HG03039 (cell line): ENCODE results near the gene RNF7.
"Not testable (repeated sequence)": the region's sequence is repeated elsewhere in the genome, so short reads cannot be mapped to it uniquely, and the experiment has no call there.

Experiments used
- ATAC-seq: cut with Tn5 transposase; IDR thresholded peaks from one replicate; pipeline ENCODE4 v1.9.1; 2021; ENCODE audit warnings: mild to moderate bottlenecking, moderate library complexity; ENCODE audit not compliant: unreplicated experiment

RNF7 gene

GRCh38 chr3:141738022-141738890 is at the start of gene RNF7:
Gene RNF7, plus strand, starts transcription at chr3:141738298. Its CDS starts 44 bp downstream, at chr3:141738342.
- peak; percentile 95 for ATAC-seq

DNA sequence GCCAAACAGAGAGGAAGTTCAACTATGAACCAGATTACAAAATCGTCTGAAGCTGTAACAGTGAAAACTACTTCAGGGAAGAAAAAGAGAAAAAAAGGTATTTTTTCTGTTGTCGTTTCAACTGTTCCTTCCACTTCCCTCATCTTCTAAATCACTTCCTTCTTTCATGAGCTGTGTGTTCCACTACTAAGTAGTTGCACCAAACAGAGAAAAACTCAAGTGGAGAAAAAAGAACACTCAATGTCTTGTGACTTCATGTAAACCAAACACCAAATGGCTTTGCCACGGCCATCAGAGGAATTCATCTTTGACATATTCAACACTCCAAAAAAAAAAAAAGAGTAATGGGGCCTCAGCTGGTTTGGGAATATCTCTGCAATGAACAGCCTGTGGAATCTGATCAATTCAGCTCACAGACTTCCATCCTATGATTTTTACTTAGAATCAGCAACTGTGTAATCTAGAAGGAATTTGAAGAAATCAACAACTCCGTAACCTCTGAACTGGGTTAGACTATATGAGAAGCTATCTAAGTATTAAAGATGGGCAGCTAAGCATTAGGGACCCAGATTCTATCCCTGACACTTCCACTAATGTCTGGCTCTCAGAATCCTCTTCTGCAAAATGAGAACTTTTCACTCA is 47.5 kb upstream of the RNF7 start:
- no peak for ATAC-seq

GRCh38 chr3:141691471-141691870 is 46.6 kb upstream of the RNF7 start:
- not testable (repeated sequence) for ATAC-seq

- not testable (repeated sequence) for ATAC-seq
Measured at GRCh38 chr3:141692973-141693372, 45.1 kb upstream of the RNF7 start.

DNA sequence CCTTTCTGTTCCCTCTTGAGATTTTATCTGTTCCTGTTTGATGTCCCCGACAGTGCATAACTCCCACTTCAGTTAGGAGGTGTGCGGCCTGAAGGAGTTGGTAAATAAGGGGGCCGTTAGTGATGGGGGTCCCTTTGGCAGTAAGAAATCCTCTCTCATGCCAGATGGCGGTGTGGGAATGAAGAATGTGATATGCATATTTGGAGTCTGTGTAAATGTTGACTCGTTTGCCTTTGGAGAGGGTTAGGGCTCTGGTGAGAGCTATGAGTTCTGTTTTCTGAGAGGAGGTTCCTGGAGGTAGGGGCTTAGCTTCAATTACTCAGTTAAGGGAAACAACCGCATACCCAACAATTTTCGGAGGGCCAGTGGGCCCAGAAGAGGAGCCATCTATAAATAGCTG is 38.8 kb upstream of the RNF7 start:
- ATAC-seq = no peak

GRCh38 chr3:141699897-141700296 is 38.2 kb upstream of the RNF7 start:
- ATAC-seq = no peak

GRCh38 chr3:141703367-141703766 is 34.7 kb upstream of the RNF7 start:
- ATAC-seq = not testable (repeated sequence)

DNA sequence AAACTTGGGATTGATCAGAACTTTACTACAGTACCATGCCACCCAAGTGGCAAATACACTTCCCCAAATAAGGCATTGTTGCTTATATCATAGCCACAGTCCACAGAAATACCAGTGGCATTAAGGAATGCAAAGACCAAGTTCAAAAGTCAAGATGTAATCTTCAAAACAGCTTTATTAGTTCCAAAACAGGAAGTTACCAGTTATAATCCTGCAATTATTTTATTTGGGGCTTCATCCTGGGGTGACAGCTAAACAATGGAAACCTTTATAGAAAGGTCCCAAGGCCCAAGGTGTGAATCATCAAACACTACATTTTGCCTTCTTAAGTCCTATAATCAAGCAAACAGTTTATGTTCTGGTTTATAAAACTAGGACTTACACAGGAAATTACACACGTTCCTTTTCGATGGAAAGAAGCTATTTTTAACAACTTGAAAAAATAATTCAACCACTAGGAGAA is 30.3 kb upstream of the RNF7 start:
- no peak for ATAC-seq

DNA sequence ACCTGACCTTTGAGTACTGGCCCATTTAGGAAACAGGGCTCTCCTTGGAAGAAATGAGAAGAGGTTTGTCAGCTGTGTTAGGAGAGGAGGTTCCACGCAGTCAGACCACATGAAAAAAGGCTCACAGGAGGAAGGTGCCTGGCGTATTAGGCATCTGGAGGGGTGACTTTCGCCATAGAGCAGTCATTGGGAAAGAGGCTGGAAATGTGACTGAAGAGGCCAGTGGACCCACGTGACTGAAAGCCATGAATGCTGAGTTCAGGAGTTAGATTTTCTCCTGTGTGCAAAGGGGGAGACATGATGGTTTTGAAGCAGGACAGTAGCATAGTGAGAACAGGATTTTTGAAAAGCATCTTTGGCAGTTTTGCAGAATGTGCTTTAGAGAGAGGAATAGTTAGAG is 29.7 kb upstream of the RNF7 start:
- no peak for ATAC-seq

GRCh38 chr3:141709126-141709770 is 28.9 kb upstream of the RNF7 start:
- no peak for ATAC-seq

DNA sequence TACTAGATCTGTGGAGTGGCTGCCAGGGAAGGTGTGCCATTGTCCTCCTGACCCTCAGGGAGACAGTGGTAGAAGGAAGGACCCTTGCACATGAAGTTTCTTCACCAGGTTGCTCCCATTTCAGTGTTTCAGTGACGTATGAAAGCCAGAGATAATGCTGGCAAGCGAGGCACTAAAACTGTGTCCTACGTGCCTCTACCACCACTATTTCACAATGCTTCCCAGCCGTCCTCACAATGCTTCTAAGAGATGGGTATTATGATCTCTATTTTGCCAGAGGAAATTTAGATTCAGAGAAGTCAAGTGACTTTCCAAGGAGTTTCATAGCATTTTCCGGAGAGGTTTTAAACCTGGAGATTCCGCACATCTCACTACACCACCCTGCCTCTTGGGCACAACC is 28.0 kb upstream of the RNF7 start:
- ATAC-seq = no peak

DNA sequence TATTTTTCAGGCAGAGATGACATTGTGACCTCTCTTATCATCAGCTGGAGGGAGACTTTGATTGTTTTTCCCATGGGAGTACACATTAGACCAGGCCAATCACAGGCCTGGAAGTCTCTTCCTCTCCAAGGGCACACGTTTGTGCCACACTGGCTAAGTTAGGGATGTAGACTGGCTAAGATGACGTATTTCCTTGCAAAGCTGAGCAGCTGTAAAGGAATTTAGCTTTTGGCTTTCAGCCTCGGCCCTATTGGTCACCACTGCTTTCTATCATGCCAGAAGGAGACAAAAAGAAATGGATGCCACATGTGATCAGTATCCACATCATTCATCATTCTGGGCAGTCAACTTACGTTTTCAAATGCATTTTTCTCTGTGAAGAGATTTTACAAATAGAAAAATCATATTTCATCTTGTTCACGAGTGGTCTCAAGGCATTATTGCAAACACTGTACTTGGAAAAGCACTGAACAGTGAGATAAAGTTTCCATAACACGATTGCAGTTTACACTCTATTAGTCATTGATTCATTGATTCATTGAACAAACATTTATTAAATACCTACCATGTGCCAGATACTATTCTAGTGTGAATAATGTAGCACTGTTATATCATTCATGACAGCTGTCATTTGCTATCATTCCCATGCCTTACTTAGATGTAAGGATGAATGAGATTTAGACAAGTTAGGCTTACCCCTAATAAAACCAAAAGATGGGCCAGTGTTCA is 27.0 kb upstream of the RNF7 start:
- no peak for ATAC-seq

DNA sequence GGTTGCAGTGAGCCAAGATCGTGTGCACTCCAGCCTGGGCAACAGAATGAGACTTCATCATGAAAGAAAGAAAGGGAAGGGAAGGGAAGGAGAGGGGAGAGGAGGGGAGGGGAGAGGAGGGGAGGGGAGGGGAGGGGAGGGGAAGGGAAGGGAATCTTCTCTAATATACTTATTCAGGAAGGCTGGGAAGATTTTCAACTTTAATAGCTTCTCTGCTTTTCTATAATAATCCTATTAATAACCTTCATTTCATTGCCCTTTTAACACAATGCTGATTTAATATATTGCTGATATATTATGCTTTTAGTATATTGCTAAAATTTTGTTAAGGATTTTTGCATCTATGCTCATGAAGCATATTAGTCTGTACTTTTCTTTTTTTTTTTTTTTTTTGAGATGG is 23.4 kb upstream of the RNF7 start:
- no peak for ATAC-seq

GRCh38 chr3:141722081-141722480 is 16.0 kb upstream of the RNF7 start:
- ATAC-seq = no peak

DNA sequence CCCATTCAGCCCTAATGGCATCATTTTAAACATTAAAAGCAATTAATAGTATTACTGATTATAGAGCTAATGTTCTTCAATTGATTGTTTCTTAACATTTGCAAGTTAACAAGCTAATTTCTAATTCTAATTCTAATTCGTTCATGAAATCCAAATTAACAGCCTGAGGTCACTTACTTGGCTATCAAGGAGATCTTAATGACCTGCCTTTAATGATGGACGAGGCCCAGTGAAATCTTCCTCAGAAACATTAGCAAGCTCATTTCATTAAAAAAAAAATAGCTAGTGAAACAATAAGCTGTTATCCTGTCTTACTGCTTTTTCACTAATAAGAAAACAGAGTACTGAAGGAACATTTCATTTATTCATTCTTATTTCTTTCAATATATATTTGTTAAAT is 15.4 kb upstream of the RNF7 start:
- ATAC-seq = no peak

DNA sequence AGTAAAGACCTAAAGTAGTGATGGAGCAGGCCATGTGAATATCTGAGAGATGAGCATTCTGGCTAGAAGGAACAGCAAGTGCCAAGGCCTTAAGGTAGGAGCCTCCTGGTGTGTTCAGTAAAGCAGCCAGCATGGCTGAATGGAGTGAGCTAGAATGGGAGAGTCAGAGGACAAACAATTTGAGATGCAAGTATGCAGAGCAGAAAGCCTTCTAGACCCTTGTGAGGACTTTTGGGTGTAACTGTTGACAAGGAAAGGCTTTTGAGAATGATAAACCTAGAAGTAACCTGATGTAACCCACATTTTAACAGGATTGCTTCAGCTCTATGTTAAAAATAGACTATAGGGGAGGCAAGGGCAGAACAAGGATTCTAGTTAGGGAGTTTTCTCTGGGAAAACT is 14.8 kb upstream of the RNF7 start:
- ATAC-seq = no peak

- no peak for ATAC-seq
Measured at GRCh38 chr3:141724186-141724585, 13.9 kb upstream of the RNF7 start.

DNA sequence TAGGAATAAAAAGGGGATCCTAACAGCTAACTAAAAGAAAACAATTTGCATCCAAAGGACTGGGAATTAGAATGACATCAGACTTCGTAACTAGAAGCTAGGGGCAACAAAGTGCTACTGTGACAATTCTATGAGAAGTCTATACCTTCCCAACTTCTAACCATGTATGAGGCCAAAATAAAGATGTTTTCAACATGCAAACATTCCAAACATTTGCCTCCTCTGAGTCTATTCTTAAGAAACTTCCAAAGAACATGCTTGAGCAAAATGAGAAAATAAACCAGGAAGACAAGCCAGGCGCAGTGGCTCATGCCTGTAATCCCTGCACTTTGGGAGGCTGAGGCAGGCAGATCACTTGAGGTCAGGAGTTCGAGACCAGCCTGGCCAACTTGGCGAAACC is 13.1 kb upstream of the RNF7 start:
- no peak for ATAC-seq

- no peak for ATAC-seq
Measured at GRCh38 chr3:141726483-141726882, 11.6 kb upstream of the RNF7 start.

DNA sequence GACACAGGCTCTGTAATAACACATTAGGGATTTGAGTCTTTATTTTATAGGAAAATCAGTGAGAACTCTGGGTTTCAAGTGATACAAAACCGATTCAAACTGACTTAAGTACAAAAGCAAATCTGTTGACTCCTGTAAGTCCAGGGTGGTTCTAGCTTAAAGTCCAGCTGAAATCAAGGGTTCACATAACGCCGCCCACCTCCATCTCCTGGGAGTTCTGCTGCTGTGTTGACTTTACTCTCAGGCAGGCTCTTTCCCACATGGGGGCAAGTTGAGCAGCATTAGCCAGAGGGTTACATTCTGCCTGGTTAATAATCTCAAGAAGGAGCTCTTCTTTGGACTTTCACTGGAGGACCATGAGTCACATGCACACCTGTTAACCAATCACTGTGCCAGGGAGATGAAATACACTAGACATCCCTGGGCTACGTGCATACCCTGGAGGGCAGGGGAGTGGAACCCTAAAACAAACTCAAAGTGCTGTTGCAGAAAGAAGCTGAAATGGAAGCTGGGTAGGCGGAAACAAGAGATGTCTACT is 9.7 kb upstream of the RNF7 start:
- ATAC-seq = no peak

DNA sequence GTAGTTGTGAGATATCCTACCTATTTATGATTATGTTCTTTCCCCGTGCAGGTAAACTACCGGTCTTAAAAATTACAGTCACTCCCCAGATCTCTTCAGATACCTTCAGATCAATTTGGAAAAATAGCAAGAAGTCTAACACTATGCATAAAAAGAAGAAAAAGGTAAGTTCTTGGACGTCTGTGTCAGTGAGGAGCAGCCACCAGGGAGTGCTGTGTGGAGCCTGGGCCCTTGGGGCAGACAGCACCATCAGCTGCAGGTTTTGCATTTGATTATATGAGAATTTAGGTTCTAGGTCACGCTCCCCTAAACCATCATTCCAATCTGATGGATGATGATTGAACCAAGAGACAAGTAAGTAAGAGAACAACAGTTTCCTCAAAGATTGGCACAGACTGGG is 8.9 kb upstream of the RNF7 start:
- ATAC-seq = no peak
